Uterus (tissue), 4 donors: ENCODE data around the gene PCK1. TPM values are rescaled to one million over a fixed set of nuclear protein-coding genes. Genes with fewer than 3 reads are reported as not detected.
A peak's percentile ranks its signal among the peaks of the same experiment; 100 is the strongest.

Experiments
- DNase-seq, 2 donors: peaks; one replicate each; pipeline ENCODE4 v3.0.0-alpha.2; 2019 to 2020
- H3K27ac ChIP-seq, 2 donors: fragments of 200-600 bp; sonication (generic); 1 replicate in 1 of 2; 2 replicates in 1 of 2; pipeline ENCODE4 v1.5.1; 2016 to 2018
- H3K27me3 ChIP-seq, 2 donors: fragments of 200-600 bp; sonication (generic); one replicate each; pipeline ENCODE4 v1.5.1; 2018 to 2019; ENCODE audit warnings: control low read depth in 1 of 2
- H3K36me3 ChIP-seq, 2 donors: fragments of 200-600 bp; sonication (generic); one replicate each; pipeline ENCODE4 v1.5.1; 2019; ENCODE audit warnings: control low read depth in 1 of 2
- H3K4me1 ChIP-seq, 2 donors: fragments of 200-600 bp; sonication (generic); one replicate each; pipeline ENCODE4 v1.5.1; 2018 to 2019; ENCODE audit warnings: control low read depth in 1 of 2
- H3K4me3 ChIP-seq, 2 donors: fragments of 200-600 bp; sonication (generic); 1 replicate in 1 of 2; 2 replicates in 1 of 2; pipeline ENCODE4 v1.5.1; 2018 to 2019; ENCODE audit warnings: mild to moderate bottlenecking in 1 of 2
- H3K9me3 ChIP-seq, 2 donors: fragments of 200-600 bp; sonication (generic); one replicate each; pipeline ENCODE4 v1.5.1; 2019; ENCODE audit warnings: control low read depth in 1 of 2
- CTCF ChIP-seq, 4 experiments: fragments of 200-600 bp in 2 of 4; fragments of 450-650 bp in 2 of 4; sonication (generic) in 2 of 4; IDR thresholded peaks; one replicate each; pipeline ENCODE4 v1.5.1; 2016 to 2019; ENCODE audit warnings: antibody characterized with exemption in 4 of 4, mild to moderate bottlenecking in 2 of 4, moderate library complexity in 1 of 4
- POLR2A ChIP-seq, 2 donors: fragments of 450-650 bp; IDR thresholded peaks; one replicate each; pipeline ENCODE4 v1.6.1; 2016; ENCODE audit warnings: antibody characterized with exemption in 2 of 2, mild to moderate bottlenecking in 1 of 2, moderate library complexity in 1 of 2
- intact Hi-C: fragments of 100-400 bp; cut with DNase I; formaldehyde crosslinking; loops from one replicate; pipeline ENCODE4 v1.15.1; 2023; ENCODE audit warnings: low total_unique reads
- total RNA-seq, 4 donors: library from RNA; depleted of rRNA in 3 of 4; stranded (reverse); fragments of >200 nt in 3 of 4; gene quantifications; one replicate each; pipeline versions ENCODE4 v1.1.0 to v1.2.4, GENCODE V29; 2014 to 2023
- donor health status: DM: yes; HTN: yes; CAD: no.

PCK1 gene
- total RNA-seq, 4 donors from 2014 or later: 0.26 to 1.8 (median 1.4) TPM; not detected in 1

- Histone ChIP-seq H3K36me3 (no peaks in the 10 kb centered on the region), H3K9me3 (no peaks in the 10 kb centered on the region), H3K27ac (peak overlapping the region; percentile 23 to 57), H3K27me3 (no peaks in the 10 kb centered on the region), H3K4me1 (peaks cover 13 to 19% of the 10 kb centered on the region in 2 donors), H3K4me3 (no peak overlapping the region)
- no peak for DNase-seq
- intact Hi-C loops: no loop called here
- TF ChIP-seq POLR2A (IDR thresholded peaks at IDR 0.05): no peak
- TF ChIP-seq CTCF (IDR thresholded peaks at IDR 0.05): no peak
Measured at GRCh38 chr20:57583289-57584257, 22.7 kb downstream of the PCK1 start.

- Histone ChIP-seq H3K4me3 (no peak overlapping the region), H3K27ac (no peak overlapping the region), H3K9me3 (no peaks in the 10 kb centered on the region), H3K27me3 (no peaks in the 10 kb centered on the region), H3K36me3 (no peaks in the 10 kb centered on the region), H3K4me1 (peaks cover 13 to 17% of the 10 kb centered on the region in 2 donors)
- intact Hi-C loops: loop anchor here (5.0 kb wide), 1 partner anchor 58 kb away; the partner anchor contains the start of gene CTCFL
- no peak for TF ChIP-seq CTCF (IDR thresholded peaks at IDR 0.05)
- no peak for TF ChIP-seq POLR2A (IDR thresholded peaks at IDR 0.05)
- DNase-seq: no peak
Measured at GRCh38 chr20:57584768-57585461, 24.0 kb downstream of the PCK1 start.

GRCh38 chr20:57585466-57586213, 24.7 kb downstream of the PCK1 start:
- Histone ChIP-seq H3K9me3 (no peaks in the 10 kb centered on the region), H3K27me3 (no peaks in the 10 kb centered on the region), H3K27ac (no peak overlapping the region), H3K4me1 (peaks cover 8 to 10% of the 10 kb centered on the region in 2 donors), H3K36me3 (no peaks in the 10 kb centered on the region), H3K4me3 (no peak overlapping the region)
- TF ChIP-seq CTCF (IDR thresholded peaks at IDR 0.05) (no peak), POLR2A (IDR thresholded peaks at IDR 0.05) (no peak)
- no peak for DNase-seq
- intact Hi-C loops: loop anchor here (5.0 kb wide), 1 partner anchor 58 kb away; the partner anchor contains the start of gene CTCFL

- Histone ChIP-seq H3K36me3 (no peaks in the 10 kb centered on the region), H3K27ac (no peak overlapping the region), H3K27me3 (no peaks in the 10 kb centered on the region), H3K9me3 (no peaks in the 10 kb centered on the region), H3K4me3 (no peak overlapping the region), H3K4me1 (peaks cover under 1 to 7% of the 10 kb centered on the region in 2 donors)
- DNase-seq: no peak
- TF ChIP-seq POLR2A (IDR thresholded peaks at IDR 0.05) (no peak), CTCF (IDR thresholded peaks at IDR 0.05) (no peak)
- intact Hi-C loops: loop anchor here (5.0 kb wide), 1 partner anchor 59 kb away; the partner anchor contains the start of gene CTCFL
Measured at GRCh38 chr20:57586370-57586793, 25.5 kb downstream of the PCK1 start.
